ENCODE measurements around the gene TENT5A. TPM values are rescaled to one million over a fixed set of nuclear protein-coding genes. Genes with fewer than 3 reads are reported as not detected.

TENT5A gene
- total RNA-seq, 1 donor from 2014 or later: 9.2 TPM

GRCh38 chr6:81697559-81697958 is 54.9 kb downstream of the TENT5A start:
- Histone ChIP-seq H3K27me3 (ENCODE audit: control insufficient read depth, insufficient read depth, low read length) (no peaks in the 10 kb centered on the region), H3K4me3 (ENCODE audit: low read depth, low read length) (no peak overlapping the region), H3K36me3 (ENCODE audit: control insufficient read depth, insufficient read depth, low read length) (no peaks in the 10 kb centered on the region)
- no peak for DNase-seq (ENCODE audit: low read depth)
- TF ChIP-seq CTCF (IDR thresholded peaks at IDR 0.05; ENCODE audit: insufficient read depth, low read length, severe bottlenecking): no peak
- no peak for FAIRE-seq

- H3K36me3 ChIP-seq (ENCODE audit: control insufficient read depth, insufficient read depth, low read length): no peaks in the 10 kb centered on the region
- TF ChIP-seq CTCF (IDR thresholded peaks at IDR 0.05; ENCODE audit: insufficient read depth, low read length, severe bottlenecking): no peak
- no peaks in the 10 kb centered on the region for H3K27me3 ChIP-seq (ENCODE audit: control insufficient read depth, insufficient read depth, low read length)
- no peak for FAIRE-seq
- DNase-seq (ENCODE audit: low read depth): no peak
- H3K4me3 ChIP-seq (ENCODE audit: low read depth, low read length): no peak overlapping the region
These were observed 56.0 kb downstream of the TENT5A start for GRCh38 chr6:81696524-81696923.
